HUES6 (cell line): ENCODE data around the gene SUSD5.

Source experiments
- H3K27ac ChIP-seq: 2 replicates; pipeline ENCODE4 v1.7.0; 2013; ENCODE audit warnings: low read depth, mild to moderate bottlenecking, low read length, inconsistent platforms
- H3K27me3 ChIP-seq: 2 replicates; pipeline ENCODE4 v1.6.1; 2013; ENCODE audit warnings: low read length; ENCODE audit not compliant: control insufficient read depth, insufficient read depth
- H3K36me3 ChIP-seq: 2 replicates; pipeline ENCODE4 v1.6.1; 2013; ENCODE audit warnings: low read length; ENCODE audit not compliant: control insufficient read depth, insufficient read depth
- H3K4me1 ChIP-seq: 2 replicates; pipeline ENCODE4 v1.6.1; 2013; ENCODE audit warnings: low read length; ENCODE audit not compliant: control insufficient read depth, insufficient read depth
- H3K4me3 ChIP-seq: 2 replicates; pipeline ENCODE4 v1.5.1; 2013; ENCODE audit warnings: low read depth, low read length
- H3K9ac ChIP-seq: one replicate; pipeline ENCODE4 v1.6.1; 2013; ENCODE audit warnings: mild to moderate bottlenecking, low read length
- H3K9me3 ChIP-seq: 2 replicates; pipeline ENCODE4 v1.6.1; 2013; ENCODE audit warnings: low read depth, low read length; ENCODE audit not compliant: control insufficient read depth, insufficient read depth

Gene SUSD5

DNA sequence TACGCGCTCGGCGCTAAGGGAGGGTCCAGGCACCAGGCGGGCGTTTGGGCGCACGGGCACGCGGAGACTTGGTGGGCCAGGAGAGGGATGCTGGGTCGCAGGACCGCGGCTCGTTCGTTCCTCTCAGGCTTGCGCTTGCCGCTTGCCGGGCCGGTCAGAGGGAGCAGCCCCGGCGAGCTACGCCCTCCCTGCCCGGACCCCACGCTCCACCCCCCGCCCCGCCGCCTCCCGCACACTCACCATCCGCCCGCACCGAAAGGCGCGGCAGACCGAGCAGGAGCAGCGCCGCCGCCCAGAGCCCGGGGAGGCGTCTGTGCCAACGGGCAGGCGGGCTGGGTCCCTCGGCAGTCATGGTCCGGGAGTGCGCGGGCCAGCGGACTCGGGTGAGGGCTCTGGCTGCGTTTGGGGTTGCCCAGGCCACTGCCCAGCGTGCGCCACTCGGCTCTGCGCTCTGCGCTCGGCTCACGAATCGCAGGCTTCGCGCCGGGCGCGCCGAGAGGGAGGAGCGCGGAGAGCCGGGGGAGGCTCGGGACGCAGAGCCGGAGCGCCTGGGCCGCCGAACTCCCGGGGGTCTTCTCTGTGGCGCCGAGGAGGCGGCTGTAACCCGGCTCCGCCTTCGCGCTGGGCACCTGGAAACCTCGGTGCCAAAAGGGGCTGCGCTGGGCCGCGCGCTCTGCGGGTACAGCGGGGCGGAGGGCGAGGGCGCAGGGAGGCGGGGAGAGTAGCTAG is at the start of gene SUSD5:
TSS of gene SUSD5 (minus strand) at position 365 of the 729 bp plus-strand sequence. CDS start at position 352, 13 bp downstream.
- H3K27me3 ChIP-seq, result peaks cover 71% of the 10 kb centered on the region
- no peaks in the 10 kb centered on the region for H3K36me3 ChIP-seq
- H3K4me3 ChIP-seq, result peak within 1 kb of the TSS; percentile 85
- no peak within 1 kb of the TSS for H3K27ac ChIP-seq
- peaks cover 7% of the 10 kb centered on the region; the same call in 1 of the 2 replicates for H3K4me1 ChIP-seq
- no peaks in the 10 kb centered on the region for H3K9me3 ChIP-seq
- peak within 1 kb of the TSS; percentile 58 for H3K9ac ChIP-seq

DNA sequence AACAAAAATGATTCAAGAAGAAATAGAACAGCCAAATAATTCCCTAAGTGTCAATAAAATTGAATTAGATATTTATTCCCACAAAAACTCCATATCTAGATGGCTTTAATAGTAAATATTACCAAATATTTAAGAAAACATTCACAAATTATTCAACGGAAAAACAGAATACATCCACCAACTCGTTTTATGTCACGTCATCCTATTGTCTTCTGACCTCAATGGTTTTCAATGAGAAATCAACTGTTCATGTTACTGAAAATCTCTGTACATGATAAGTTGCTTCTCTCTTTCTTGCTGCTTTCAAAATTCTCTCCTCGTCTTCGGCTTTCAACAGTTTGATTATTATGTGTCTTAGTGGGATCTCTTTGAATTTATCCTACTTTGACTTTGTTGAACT is 41.5 kb upstream of the SUSD5 start:
- Histone ChIP-seq H3K27ac (no peak overlapping the region), H3K9me3 (no peaks in the 10 kb centered on the region), H3K4me3 (no peak overlapping the region), H3K4me1 (no peaks in the 10 kb centered on the region), H3K36me3 (no peaks in the 10 kb centered on the region), H3K27me3 (no peaks in the 10 kb centered on the region), H3K9ac (no peak overlapping the region)

DNA sequence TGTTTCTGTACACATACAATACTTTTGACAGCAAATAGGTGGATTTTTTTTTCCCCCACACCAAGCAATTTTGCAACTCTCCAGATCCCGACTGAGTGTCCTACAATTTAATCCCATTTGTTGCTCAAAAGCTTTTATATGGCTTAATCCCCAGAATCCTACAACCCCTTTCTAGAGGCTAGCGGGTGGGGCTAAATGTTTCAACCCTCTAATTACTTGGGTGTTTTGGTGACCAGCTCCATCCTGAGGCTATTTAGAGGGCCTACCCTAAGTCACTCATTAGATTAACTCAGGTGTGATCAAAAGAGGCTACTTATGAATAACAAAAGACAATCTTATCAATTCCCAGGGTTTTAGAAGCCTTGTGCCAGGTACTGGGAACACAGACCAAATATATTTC is 37.6 kb upstream of the SUSD5 start:
- Histone ChIP-seq H3K9ac (no peak overlapping the region), H3K9me3 (no peaks in the 10 kb centered on the region), H3K4me1 (no peaks in the 10 kb centered on the region), H3K36me3 (no peaks in the 10 kb centered on the region), H3K27me3 (no peaks in the 10 kb centered on the region), H3K4me3 (no peak overlapping the region), H3K27ac (no peak overlapping the region)

DNA sequence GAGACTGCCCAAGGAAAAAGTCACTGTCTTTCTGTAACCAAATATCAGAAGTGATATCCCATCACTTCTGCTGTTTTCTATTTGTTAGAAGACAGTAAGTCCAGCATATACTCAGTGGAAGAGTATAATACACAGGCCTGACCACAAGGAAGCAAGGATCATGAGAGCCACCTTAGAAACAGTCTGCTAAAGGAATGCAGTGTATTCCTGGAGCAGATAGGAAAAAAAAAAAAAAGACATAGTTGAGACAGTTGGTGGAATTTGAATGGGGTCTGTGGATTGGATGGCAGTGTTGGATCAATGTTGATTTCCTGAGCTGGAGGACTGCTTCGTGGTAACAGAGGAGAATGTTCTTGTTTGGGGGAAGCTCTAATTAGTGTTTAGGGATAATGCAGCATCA is 32.1 kb upstream of the SUSD5 start:
- no peaks in the 10 kb centered on the region for H3K4me1 ChIP-seq
- H3K27me3 ChIP-seq, result no peaks in the 10 kb centered on the region
- no peaks in the 10 kb centered on the region for H3K36me3 ChIP-seq
- H3K9ac ChIP-seq, result no peak overlapping the region
- no peak overlapping the region for H3K27ac ChIP-seq
- H3K4me3 ChIP-seq, result no peak overlapping the region
- H3K9me3 ChIP-seq, result no peaks in the 10 kb centered on the region

DNA sequence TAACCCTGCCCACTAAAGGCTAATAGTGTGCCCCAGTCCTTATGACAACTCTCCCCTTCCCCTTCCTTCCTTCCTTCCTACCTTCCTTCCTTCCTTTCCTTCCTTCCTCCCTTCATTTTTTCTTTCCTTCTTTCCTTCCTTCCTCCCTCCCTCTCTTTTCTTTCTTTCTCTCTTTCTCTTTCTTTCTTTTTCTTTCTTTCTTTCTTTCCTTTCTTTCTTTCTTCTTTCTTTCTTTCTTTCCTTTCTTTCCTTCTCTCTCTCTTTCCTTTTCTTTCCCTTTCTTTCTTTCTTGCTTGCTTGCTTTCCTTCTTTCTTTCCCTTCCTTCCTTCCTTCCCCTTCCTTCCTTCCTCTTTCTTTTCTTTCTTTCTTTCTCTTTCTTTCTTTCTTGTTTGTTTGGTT is 28.2 kb upstream of the SUSD5 start:
- no peak overlapping the region for H3K27ac ChIP-seq
- no peak overlapping the region for H3K9ac ChIP-seq
- no peaks in the 10 kb centered on the region for H3K27me3 ChIP-seq
- H3K4me3 ChIP-seq, result no peak overlapping the region
- H3K9me3 ChIP-seq, result no peaks in the 10 kb centered on the region
- no peaks in the 10 kb centered on the region for H3K4me1 ChIP-seq
- H3K36me3 ChIP-seq, result no peaks in the 10 kb centered on the region

DNA sequence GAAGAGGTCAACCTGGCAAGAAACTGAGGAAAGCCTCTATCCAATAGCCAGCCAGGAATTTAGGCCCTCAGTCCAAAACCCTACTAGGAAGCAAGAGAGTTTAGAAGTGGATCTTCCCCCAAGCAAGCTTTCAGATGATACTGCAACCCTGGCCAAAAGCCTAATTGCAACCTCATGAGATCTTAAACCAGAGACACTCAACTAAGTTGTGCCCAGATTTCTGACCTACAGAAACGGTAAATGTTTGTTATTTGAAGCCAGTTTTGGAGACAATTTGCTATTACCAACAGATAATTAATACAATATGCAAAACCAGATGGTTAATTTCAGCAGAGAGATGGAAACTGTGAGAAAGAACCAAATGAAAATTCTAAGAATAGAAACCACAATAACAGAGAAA is 21.7 kb upstream of the SUSD5 start:
- H3K27ac ChIP-seq, result no peak overlapping the region
- 0 out of 2 replicates have a peak, but pooled peaks cover 2% of the 10 kb centered on the region for H3K9me3 ChIP-seq
- H3K27me3 ChIP-seq, result no peaks in the 10 kb centered on the region
- no peak overlapping the region for H3K4me3 ChIP-seq
- no peak overlapping the region for H3K9ac ChIP-seq
- H3K4me1 ChIP-seq, result no peaks in the 10 kb centered on the region
- H3K36me3 ChIP-seq, result no peaks in the 10 kb centered on the region

DNA sequence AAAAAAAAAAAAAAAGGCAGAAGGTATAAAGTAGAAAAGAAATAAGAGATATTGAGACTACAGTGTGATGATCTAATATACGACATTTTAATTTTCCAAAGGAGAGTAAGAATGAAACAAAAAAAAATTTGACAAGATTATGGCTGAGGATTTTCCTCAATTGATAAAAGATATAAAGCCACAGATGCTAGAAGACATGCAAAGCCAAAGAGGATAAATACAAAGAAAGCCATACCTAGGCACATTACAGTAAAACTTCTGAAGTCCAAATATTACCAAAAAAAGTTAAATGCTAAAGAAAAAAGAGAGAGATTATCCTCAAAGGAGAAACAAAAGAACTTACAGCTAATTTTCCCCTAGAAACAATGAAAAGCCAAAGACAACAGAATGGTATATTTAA is 20.3 kb upstream of the SUSD5 start:
- H3K36me3 ChIP-seq, result no peaks in the 10 kb centered on the region
- H3K9me3 ChIP-seq, result 0 out of 2 replicates have a peak, but pooled peaks cover 2% of the 10 kb centered on the region
- no peak overlapping the region for H3K9ac ChIP-seq
- H3K4me3 ChIP-seq, result no peak overlapping the region
- H3K27me3 ChIP-seq, result no peaks in the 10 kb centered on the region
- no peaks in the 10 kb centered on the region for H3K4me1 ChIP-seq
- H3K27ac ChIP-seq, result no peak overlapping the region

- no peak overlapping the region for H3K27ac ChIP-seq
- no peaks in the 10 kb centered on the region for H3K36me3 ChIP-seq
- no peak overlapping the region for H3K4me3 ChIP-seq
- H3K27me3 ChIP-seq, result no peaks in the 10 kb centered on the region
- H3K4me1 ChIP-seq, result no peaks in the 10 kb centered on the region
- no peak overlapping the region for H3K9ac ChIP-seq
- H3K9me3 ChIP-seq, result 0 out of 2 replicates have a peak, but pooled peaks cover 2% of the 10 kb centered on the region
Observed at GRCh38 chr3:33237439-33237838, 18.8 kb upstream of the SUSD5 start.

GRCh38 chr3:33236005-33236404 is 17.4 kb upstream of the SUSD5 start:
- H3K9me3 ChIP-seq, result 0 out of 2 replicates have a peak, but pooled peaks cover 2% of the 10 kb centered on the region
- H3K9ac ChIP-seq, result no peak overlapping the region
- no peak overlapping the region for H3K4me3 ChIP-seq
- no peaks in the 10 kb centered on the region for H3K36me3 ChIP-seq
- no peaks in the 10 kb centered on the region for H3K27me3 ChIP-seq
- no peak overlapping the region for H3K27ac ChIP-seq
- no peaks in the 10 kb centered on the region; the same call in 1 of the 2 replicates for H3K4me1 ChIP-seq

DNA sequence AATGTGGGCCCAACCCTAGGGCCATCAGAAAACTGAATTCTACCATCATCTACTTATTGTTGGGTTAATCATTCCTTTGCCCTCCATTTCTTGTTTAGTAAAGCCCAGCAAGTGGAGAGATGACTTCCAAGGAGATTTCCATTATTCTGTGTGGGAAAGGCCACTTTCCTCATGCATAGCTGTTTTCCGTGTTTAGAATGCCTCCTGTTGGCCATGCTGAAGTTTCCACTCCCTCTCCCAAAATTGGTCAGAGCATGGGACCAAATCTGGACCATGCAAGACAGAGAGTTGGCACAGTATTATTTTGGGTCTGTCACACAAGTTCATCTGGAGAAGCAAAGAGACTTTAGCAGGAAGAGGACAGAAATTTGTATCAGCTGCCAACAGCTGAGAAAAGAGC is 15.3 kb upstream of the SUSD5 start:
- Histone ChIP-seq H3K9ac (no peak overlapping the region), H3K4me3 (no peak overlapping the region), H3K36me3 (no peaks in the 10 kb centered on the region), H3K9me3 (no peaks in the 10 kb centered on the region), H3K27ac (no peak overlapping the region), H3K4me1 (no peaks in the 10 kb centered on the region; the same call in 1 of the 2 replicates), H3K27me3 (no peaks in the 10 kb centered on the region)

GRCh38 chr3:33231756-33232465 is 13.3 kb upstream of the SUSD5 start:
- no peaks in the 10 kb centered on the region for H3K9me3 ChIP-seq

More at GRCh38 chr3:33231756-33232465, 13.3 kb upstream of the SUSD5 start:
- no peak overlapping the region for H3K9ac ChIP-seq
- H3K27ac ChIP-seq, result no peak overlapping the region
- no peaks in the 10 kb centered on the region; the same call in 1 of the 2 replicates for H3K4me1 ChIP-seq
- H3K36me3 ChIP-seq, result no peaks in the 10 kb centered on the region
- no peaks in the 10 kb centered on the region for H3K27me3 ChIP-seq
- H3K4me3 ChIP-seq, result no peak overlapping the region
